H1 (cell line): ENCODE measurements around the gene SRP14.

Experiments
- ASH2L ChIP-seq: fragments of 200-600, 300-600 bp; sonication (generic); IDR thresholded peaks from one replicate; pipeline ENCODE4 v1.7.1; 2017; ENCODE audit warnings: low read length
- HDAC6 ChIP-seq: IDR thresholded peaks from one replicate; pipeline ENCODE4 v1.7.1; 2012; ENCODE audit warnings: low read depth, mild to moderate bottlenecking, inconsistent platforms, low read length, moderate library complexity
- KDM5A ChIP-seq: fragments of 200-600 bp; IDR thresholded peaks from 2 replicates; pipeline ENCODE4 v1.7.1; 2012; ENCODE audit warnings: mild to moderate bottlenecking, low read length, inconsistent platforms, mixed read lengths

- no peak for TF ChIP-seq ASH2L
- TF ChIP-seq HDAC6: no peak
- no peak for TF ChIP-seq KDM5A
These were observed 31.2 kb upstream of the SRP14 start for GRCh38 chr15:40070166-40070557.
